Memory B cell (primary cell): ENCODE measurements around the gene CAMK2D.
"Not testable (repeated sequence)": the region's sequence is repeated elsewhere in the genome, so short reads cannot be mapped to it uniquely, and the experiment has no call there.

ENCODE experiments used
- ATAC-seq: fragments of 150-1000 bp; cut with Tn5 transposase; 2 replicates; pipeline ENCODE4 v1.10.0; 2021; ENCODE audit warnings: low read depth, mild to moderate bottlenecking, moderate library complexity
- DNase-seq, 2 donors: peaks; one replicate each; pipeline ENCODE4 v3.0.0; 2022; ENCODE audit warnings: low spot score in 2 of 2
- H3K27ac Mint-ChIP-seq: one replicate; pipeline ENCODE4 v1.8.0; 2022; ENCODE audit warnings: mild to moderate bottlenecking, moderate library complexity, mixed read lengths
- H3K27me3 Mint-ChIP-seq: one replicate; pipeline ENCODE4 v1.8.0; 2022; ENCODE audit warnings: mixed read lengths
- H3K36me3 Mint-ChIP-seq: one replicate; pipeline ENCODE4 v1.8.0; 2022; ENCODE audit warnings: mild to moderate bottlenecking, mixed read lengths
- H3K4me1 Mint-ChIP-seq: one replicate; pipeline ENCODE4 v1.8.0; 2022; ENCODE audit warnings: mixed read lengths
- H3K4me3 Mint-ChIP-seq: one replicate; pipeline ENCODE4 v1.8.0; 2022; ENCODE audit warnings: mild to moderate bottlenecking, moderate library complexity, mixed read lengths
- H3K9me3 Mint-ChIP-seq: one replicate; pipeline ENCODE4 v1.8.0; 2022; ENCODE audit warnings: mixed read lengths

The CAMK2D gene

DNA sequence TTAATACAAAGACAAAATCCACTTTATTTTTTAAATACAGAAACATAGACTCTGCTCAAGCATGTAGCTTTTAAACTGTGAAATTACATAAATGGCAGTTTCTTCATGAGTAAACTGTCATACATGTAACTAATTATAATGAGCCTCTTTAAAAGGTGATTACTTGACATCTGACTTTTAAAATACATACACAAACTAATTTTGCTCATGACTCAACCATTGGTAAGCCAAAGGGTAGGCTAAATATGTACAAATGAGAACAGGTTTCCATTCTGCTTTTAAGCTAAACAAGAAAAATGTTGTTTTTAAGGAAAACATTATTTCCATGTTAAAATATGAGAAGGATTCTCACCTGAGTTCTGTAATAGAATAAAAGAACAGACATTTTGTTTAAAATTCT lies 27.9 kb downstream of the CAMK2D start:
- Mint-ChIP-seq H3K36me3 (peaks cover 8% of the 10 kb centered on the region), H3K4me3 (no peak overlapping the region), H3K4me1 (peaks cover 18% of the 10 kb centered on the region), H3K27me3 (no peaks in the 10 kb centered on the region), H3K27ac (no peak overlapping the region), H3K9me3 (no peaks in the 10 kb centered on the region)
- ATAC-seq (no peak), DNase-seq (no peak)

- Mint-ChIP-seq H3K4me1 (peaks cover 21% of the 10 kb centered on the region), H3K36me3 (peaks cover 8% of the 10 kb centered on the region), H3K27me3 (no peaks in the 10 kb centered on the region), H3K9me3 (no peaks in the 10 kb centered on the region), H3K27ac (no peak overlapping the region), H3K4me3 (no peak overlapping the region)
- no peak for DNase-seq
- no peak for ATAC-seq
These were observed 28.5 kb downstream of the CAMK2D start for GRCh38 chr4:113732967-113733527.

DNA sequence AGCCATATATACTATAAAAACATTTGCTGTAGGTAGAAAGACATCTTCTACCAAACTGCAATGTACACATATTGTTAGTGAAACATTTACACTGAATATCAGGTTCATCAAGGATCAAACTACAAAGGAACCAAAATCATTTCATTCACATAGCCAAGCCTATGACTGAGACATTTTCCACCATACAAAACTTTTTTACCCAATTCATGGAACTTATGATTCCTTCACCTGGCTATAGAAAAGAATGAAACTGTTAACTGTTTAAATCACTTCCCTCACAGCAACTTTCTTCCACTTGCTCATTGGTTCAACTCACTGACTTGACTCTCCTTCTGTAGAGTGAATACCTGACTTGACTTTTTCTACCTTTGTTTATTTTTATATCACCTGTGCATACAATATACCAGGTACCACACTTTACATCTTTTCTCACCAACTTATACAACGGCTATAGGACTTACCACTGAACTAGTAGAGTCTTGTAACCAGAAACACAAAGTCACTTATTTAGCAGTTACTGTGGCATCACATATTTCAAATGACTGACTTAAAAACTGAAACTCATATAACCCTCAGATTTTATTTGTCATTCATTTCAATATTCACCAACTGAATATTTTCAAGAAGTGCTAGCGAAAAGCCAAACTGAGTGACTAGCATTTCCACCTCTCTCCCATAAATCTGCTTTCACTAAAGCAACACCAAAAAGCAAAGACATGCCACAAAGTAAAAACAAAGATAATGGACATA lies 30.9 kb downstream of the CAMK2D start:
- Mint-ChIP-seq H3K36me3 (peaks cover 8% of the 10 kb centered on the region), H3K4me1 (peaks cover 22% of the 10 kb centered on the region), H3K9me3 (no peaks in the 10 kb centered on the region), H3K27ac (peak overlapping the region; percentile 1), H3K4me3 (no peak overlapping the region), H3K27me3 (no peaks in the 10 kb centered on the region)
- ATAC-seq (no peak), DNase-seq (no peak)

GRCh38 chr4:113727802-113728201 lies 33.7 kb downstream of the CAMK2D start:
- Mint-ChIP-seq H3K27me3 (no peaks in the 10 kb centered on the region), H3K36me3 (peaks cover 6% of the 10 kb centered on the region), H3K27ac (no peak overlapping the region), H3K4me3 (no peak overlapping the region), H3K9me3 (no peaks in the 10 kb centered on the region), H3K4me1 (peaks cover 19% of the 10 kb centered on the region)
- ATAC-seq (no peak), DNase-seq (no peak)

- H3K4me1 Mint-ChIP-seq, result peaks cover 19% of the 10 kb centered on the region
- no peaks in the 10 kb centered on the region for H3K9me3 Mint-ChIP-seq
- no peak for DNase-seq
- H3K36me3 Mint-ChIP-seq, result peaks cover 8% of the 10 kb centered on the region
- H3K27me3 Mint-ChIP-seq, result no peaks in the 10 kb centered on the region
- ATAC-seq, result no peak
- H3K4me3 Mint-ChIP-seq, result no peak overlapping the region
- H3K27ac Mint-ChIP-seq, result no peak overlapping the region
These were observed 35.6 kb downstream of the CAMK2D start for GRCh38 chr4:113725963-113726362.

DNA sequence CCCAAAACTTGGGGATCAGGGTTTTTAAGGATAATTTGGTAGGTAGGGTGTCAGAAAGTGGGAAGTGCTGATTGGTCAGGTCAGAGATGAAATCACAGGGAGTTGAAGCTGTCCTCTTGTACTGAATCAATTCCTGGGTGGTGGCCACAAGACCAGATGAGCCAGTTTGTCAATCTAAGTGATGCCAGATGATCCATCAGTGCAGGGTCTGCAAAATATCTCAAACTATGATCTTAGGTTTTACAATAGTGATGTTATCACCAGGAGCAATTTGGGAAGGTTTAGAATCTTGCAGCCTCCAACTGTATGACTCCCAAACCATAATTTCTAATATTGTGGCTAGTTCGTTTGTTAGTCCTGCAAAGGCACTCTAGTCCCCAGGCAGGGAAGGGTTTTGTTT lies 43.3 kb downstream of the CAMK2D start:
- DNase-seq (no peak), ATAC-seq (no peak)
- Mint-ChIP-seq H3K27me3 (no peaks in the 10 kb centered on the region), H3K4me3 (no peak overlapping the region), H3K36me3 (peaks cover 8% of the 10 kb centered on the region), H3K4me1 (peaks cover 5% of the 10 kb centered on the region), H3K27ac (no peak overlapping the region), H3K9me3 (no peaks in the 10 kb centered on the region)

- H3K4me1 Mint-ChIP-seq, result peaks cover 12% of the 10 kb centered on the region
- no peak overlapping the region for H3K27ac Mint-ChIP-seq
- ATAC-seq, result no peak
- DNase-seq, result no peak
- no peak overlapping the region for H3K4me3 Mint-ChIP-seq
- peaks cover 4% of the 10 kb centered on the region for H3K36me3 Mint-ChIP-seq
- H3K9me3 Mint-ChIP-seq, result no peaks in the 10 kb centered on the region
- H3K27me3 Mint-ChIP-seq, result no peaks in the 10 kb centered on the region
These were observed 49.5 kb downstream of the CAMK2D start for GRCh38 chr4:113711883-113712662.

- Mint-ChIP-seq H3K4me3 (no peak overlapping the region), H3K36me3 (no peaks in the 10 kb centered on the region), H3K9me3 (no peaks in the 10 kb centered on the region), H3K27me3 (no peaks in the 10 kb centered on the region), H3K27ac (no peak overlapping the region), H3K4me1 (peaks cover 17% of the 10 kb centered on the region)
- peak; percentile 29 for ATAC-seq
- no peak for DNase-seq
These were observed 53.3 kb downstream of the CAMK2D start for GRCh38 chr4:113708250-113708649.

GRCh38 chr4:113707048-113707447 lies 54.5 kb downstream of the CAMK2D start:
- no peak for DNase-seq
- H3K4me1 Mint-ChIP-seq, result peaks cover 17% of the 10 kb centered on the region

GRCh38 chr4:113705097-113705496 lies 56.4 kb downstream of the CAMK2D start:
- not testable (repeated sequence) for H3K36me3 Mint-ChIP-seq, H3K4me3 Mint-ChIP-seq, ATAC-seq, H3K27ac Mint-ChIP-seq, H3K27me3 Mint-ChIP-seq, DNase-seq, H3K9me3 Mint-ChIP-seq
- peaks cover 23% of the 10 kb centered on the region for H3K4me1 Mint-ChIP-seq

More at GRCh38 chr4:113707048-113707447, 54.5 kb downstream of the CAMK2D start:
- Mint-ChIP-seq H3K9me3 (no peaks in the 10 kb centered on the region), H3K27ac (no peak overlapping the region), H3K4me3 (no peak overlapping the region), H3K27me3 (no peaks in the 10 kb centered on the region), H3K36me3 (no peaks in the 10 kb centered on the region)
- no peak for ATAC-seq

GRCh38 chr4:113702596-113702995 lies 58.9 kb downstream of the CAMK2D start:
- peaks cover 18% of the 10 kb centered on the region for H3K4me1 Mint-ChIP-seq

GRCh38 chr4:113701169-113701568 lies 60.4 kb downstream of the CAMK2D start:
- Mint-ChIP-seq H3K27ac (no peak overlapping the region), H3K9me3 (peaks cover 2% of the 10 kb centered on the region), H3K4me3 (no peak overlapping the region), H3K36me3 (peaks cover 2% of the 10 kb centered on the region), H3K4me1 (peaks cover 13% of the 10 kb centered on the region), H3K27me3 (no peaks in the 10 kb centered on the region)
- ATAC-seq, result no peak
- DNase-seq, result no peak

More at GRCh38 chr4:113702596-113702995, 58.9 kb downstream of the CAMK2D start:
- H3K27me3 Mint-ChIP-seq, H3K36me3 Mint-ChIP-seq, ATAC-seq, H3K9me3 Mint-ChIP-seq, H3K27ac Mint-ChIP-seq, DNase-seq, H3K4me3 Mint-ChIP-seq: not testable (repeated sequence)

DNA sequence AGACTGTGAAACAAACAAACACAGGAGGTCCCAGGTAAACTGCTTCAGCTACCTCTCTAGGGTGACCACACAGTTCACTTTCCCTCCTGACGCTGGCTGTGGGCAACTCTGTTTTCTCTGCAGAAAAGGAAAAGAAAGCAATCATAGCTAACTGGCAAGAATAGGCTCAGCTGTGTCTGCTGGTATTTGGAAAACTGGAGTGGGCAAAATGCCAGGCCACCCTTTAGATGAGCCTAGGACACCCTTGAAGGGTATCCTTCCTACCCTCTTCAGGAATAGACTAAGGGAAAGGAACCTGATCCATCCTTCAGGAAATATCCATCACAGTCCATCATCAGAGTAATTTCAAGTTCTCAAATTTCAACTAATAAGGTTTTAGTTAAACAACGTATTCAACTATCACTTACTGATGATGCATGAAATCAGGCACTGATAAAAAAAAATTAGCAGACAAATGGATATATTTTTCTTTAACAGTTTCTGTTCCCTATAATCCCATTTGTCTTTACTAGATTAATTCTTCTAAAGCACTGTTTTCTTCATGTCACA lies 60.9 kb downstream of the CAMK2D start:
- Mint-ChIP-seq H3K4me1 (peaks cover 11% of the 10 kb centered on the region), H3K9me3 (peaks cover 2% of the 10 kb centered on the region), H3K27ac (no peak overlapping the region), H3K4me3 (no peak overlapping the region), H3K36me3 (peaks cover 2% of the 10 kb centered on the region), H3K27me3 (no peaks in the 10 kb centered on the region)
- ATAC-seq (no peak), DNase-seq (no peak)

GRCh38 chr4:113699772-113700171 lies 61.8 kb downstream of the CAMK2D start:
- H3K4me1 Mint-ChIP-seq, result peaks cover 11% of the 10 kb centered on the region

More at GRCh38 chr4:113699772-113700171, 61.8 kb downstream of the CAMK2D start:
- H3K27ac Mint-ChIP-seq, result no peak overlapping the region
- H3K4me3 Mint-ChIP-seq, result no peak overlapping the region
- no peak for DNase-seq
- no peaks in the 10 kb centered on the region for H3K27me3 Mint-ChIP-seq
- no peak for ATAC-seq
- peaks cover 2% of the 10 kb centered on the region for H3K36me3 Mint-ChIP-seq
- H3K9me3 Mint-ChIP-seq, result peaks cover 2% of the 10 kb centered on the region
